ENCODE results near the gene TMEM95. TPM values are rescaled to one million over a fixed set of nuclear protein-coding genes. Genes with fewer than 3 reads are reported as not detected.

The TMEM95 gene
- total and polyA plus RNA-seq, 10 of the 15 experiments (the other 5 are each of a cell fraction or from before 2014, with no cell fraction given), result 0.05 to 0.28 TPM; not detected in 8

GRCh38 chr17:7352503-7352889, 2.5 kb upstream of the TMEM95 start (continued):
- TF ChIP-seq ZBTB33 (IDR thresholded peaks at IDR 0.05) (no peak), MTA3 (IDR thresholded peaks at IDR 0.05; ENCODE audit: borderline replicate concordance, low read length) (no peak), ZNF207 (IDR thresholded peaks at IDR 0.05; ENCODE audit: borderline replicate concordance) (no peak)

GRCh38 chr17:7352910-7353635, 1.9 kb upstream of the TMEM95 start:
- ChIA-PET CTCF (interaction anchor here (0.6 to 4.0 kb wide), 10 partner anchors 8 to 335 kb away, joined by 3 to 58 read pairs (median 4); partner anchors contain the start of genes TMEM102, TP53 and WRAP53), SMC1A (ENCODE audit: uncharacterized antibody, unreplicated experiment) (interaction anchor here (0.7 to 1.9 kb wide), 7 partner anchors 15 to 334 kb away, joined by 3 to 9 read pairs (median 4); partner anchors contain the start of genes ACAP1, NEURL4, TMEM102 and TP53), RAD21 (ENCODE audit: unreplicated experiment) (interaction anchor here (0.6 to 5.0 kb wide), 9 partner anchors 9 to 103 kb away, joined by 3 to 45 read pairs (median 4); partner anchors contain the start of genes ACAP1, NEURL4 and TMEM102), POLR2A (interaction anchor here (0.7 to 1.3 kb wide), 6 partner anchors 16 to 318 kb away, joined by 3 to 10 read pairs (median 4); partner anchors contain the start of genes ACAP1 and TMEM256)
- Histone ChIP-seq H3K4me3 (peak overlapping the region; percentile 88), H3K79me2 (ENCODE audit: control insufficient read depth, insufficient read depth, low read length) (peaks cover 7% of the 10 kb centered on the region), H3K27ac (ENCODE audit: control insufficient read depth, insufficient read depth) (no peak overlapping the region), H3K36me3 (ENCODE audit: control insufficient read depth in 2 of 2, insufficient read depth in 2 of 2, low read length in 1 of 2) (peaks cover 2% of the 10 kb centered on the region in 2 experiments; a peak in 2 of 4 replicates), H3K9ac (ENCODE audit: control insufficient read depth, insufficient read depth, low read length) (peak overlapping the region; percentile 62), H4K20me1 (ENCODE audit: control insufficient read depth, insufficient read depth) (no peaks in the 10 kb centered on the region), H3K9me3 (replicated peaks; ENCODE audit: control insufficient read depth, insufficient read depth, low read length) (no peaks in the 10 kb centered on the region), H3K27me3 (replicated peaks in 1 of 2; ENCODE audit: control insufficient read depth in 2 of 2, insufficient read depth in 2 of 2, low read length in 1 of 2) (no peaks in the 10 kb centered on the region), H2AFZ (ENCODE audit: control insufficient read depth, low read depth, low read length) (no peak overlapping the region), H3K4me1 (ENCODE audit: control insufficient read depth, insufficient read depth, low read length) (peaks cover 23% of the 10 kb centered on the region), H3K4me2 (ENCODE audit: control insufficient read depth, insufficient read depth) (peak overlapping the region; percentile 93)
- DNase-seq (ENCODE audit: low read depth, low spot score) (no peak), ATAC-seq (no peak), FAIRE-seq (no peak)
- 90% methylated on average over 28 of the region's 37 CpGs for WGBS (ENCODE audit: insufficient coverage, insufficient replicate concordance, low lambda C conversion rate, missing lambda C conversion rate)
- in situ Hi-C loops (cut with MboI) (no loop called here), intact Hi-C loops (cut with micrococcal nuclease; ENCODE audit: unreplicated experiment) (loop anchor here (5.0 kb wide), 1 partner anchor 84 kb away; the partner anchor contains the start of genes FGF11 and TMEM102)
- no TSS peak for BruUV-seq (replicated peaks)
- TF ChIP-seq DPF2 (IDR thresholded peaks at IDR 0.05) (no peak), SMARCA5 (IDR thresholded peaks at IDR 0.05) (no peak), JUND (IDR thresholded peaks at IDR 0.05; ENCODE audit: low read depth, low read length) (no peak), HDGF (IDR thresholded peaks at IDR 0.05) (no peak), REST (IDR thresholded peaks at IDR 0.05; ENCODE audit: low read depth, low read length) (no peak), RCOR1 (conservative IDR thresholded peaks at IDR 0.05; ENCODE audit: low read depth, low read length) (no peak), MAX (IDR thresholded peaks at IDR 0.05; ENCODE audit: low read depth, low read length) (no peak), NRF1 (conservative IDR thresholded peaks at IDR 0.05; ENCODE audit: low read depth, low read length) (no peak), JUNB (IDR thresholded peaks at IDR 0.05) (no peak)

Data from GM12878 (cell line).